ENCODE data around the gene SRGAP3. TPM values are rescaled to one million over a fixed set of nuclear protein-coding genes. Genes with fewer than 3 reads are reported as not detected.

SRGAP3 gene
- total and polyA plus RNA-seq, 10 of the 15 experiments (the other 5 are each of a cell fraction or from before 2014, with no cell fraction given): 0.32 to 1.7 (median 0.99) TPM

DNA sequence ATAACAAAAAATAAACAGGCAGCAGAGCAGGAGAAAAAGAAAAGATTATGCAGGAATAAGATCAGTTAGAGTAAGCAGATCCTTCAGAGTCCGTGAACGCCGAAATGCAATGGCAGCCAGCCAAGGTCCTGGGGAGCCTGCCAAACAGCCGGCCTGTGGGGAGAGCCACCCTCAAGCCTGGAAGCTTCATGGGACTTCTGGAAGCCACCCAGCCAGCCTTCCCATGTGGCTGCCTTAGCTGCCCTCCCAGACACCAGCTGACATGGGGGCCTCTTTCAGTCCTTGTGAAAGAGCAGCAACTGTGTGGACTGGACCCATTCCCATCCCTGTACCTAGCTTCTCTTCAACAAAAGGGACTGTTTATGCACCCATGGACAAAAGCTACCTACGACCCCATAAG is 221.3 kb downstream of the SRGAP3 start (continued):
- TF ChIP-seq, protein P1, sequence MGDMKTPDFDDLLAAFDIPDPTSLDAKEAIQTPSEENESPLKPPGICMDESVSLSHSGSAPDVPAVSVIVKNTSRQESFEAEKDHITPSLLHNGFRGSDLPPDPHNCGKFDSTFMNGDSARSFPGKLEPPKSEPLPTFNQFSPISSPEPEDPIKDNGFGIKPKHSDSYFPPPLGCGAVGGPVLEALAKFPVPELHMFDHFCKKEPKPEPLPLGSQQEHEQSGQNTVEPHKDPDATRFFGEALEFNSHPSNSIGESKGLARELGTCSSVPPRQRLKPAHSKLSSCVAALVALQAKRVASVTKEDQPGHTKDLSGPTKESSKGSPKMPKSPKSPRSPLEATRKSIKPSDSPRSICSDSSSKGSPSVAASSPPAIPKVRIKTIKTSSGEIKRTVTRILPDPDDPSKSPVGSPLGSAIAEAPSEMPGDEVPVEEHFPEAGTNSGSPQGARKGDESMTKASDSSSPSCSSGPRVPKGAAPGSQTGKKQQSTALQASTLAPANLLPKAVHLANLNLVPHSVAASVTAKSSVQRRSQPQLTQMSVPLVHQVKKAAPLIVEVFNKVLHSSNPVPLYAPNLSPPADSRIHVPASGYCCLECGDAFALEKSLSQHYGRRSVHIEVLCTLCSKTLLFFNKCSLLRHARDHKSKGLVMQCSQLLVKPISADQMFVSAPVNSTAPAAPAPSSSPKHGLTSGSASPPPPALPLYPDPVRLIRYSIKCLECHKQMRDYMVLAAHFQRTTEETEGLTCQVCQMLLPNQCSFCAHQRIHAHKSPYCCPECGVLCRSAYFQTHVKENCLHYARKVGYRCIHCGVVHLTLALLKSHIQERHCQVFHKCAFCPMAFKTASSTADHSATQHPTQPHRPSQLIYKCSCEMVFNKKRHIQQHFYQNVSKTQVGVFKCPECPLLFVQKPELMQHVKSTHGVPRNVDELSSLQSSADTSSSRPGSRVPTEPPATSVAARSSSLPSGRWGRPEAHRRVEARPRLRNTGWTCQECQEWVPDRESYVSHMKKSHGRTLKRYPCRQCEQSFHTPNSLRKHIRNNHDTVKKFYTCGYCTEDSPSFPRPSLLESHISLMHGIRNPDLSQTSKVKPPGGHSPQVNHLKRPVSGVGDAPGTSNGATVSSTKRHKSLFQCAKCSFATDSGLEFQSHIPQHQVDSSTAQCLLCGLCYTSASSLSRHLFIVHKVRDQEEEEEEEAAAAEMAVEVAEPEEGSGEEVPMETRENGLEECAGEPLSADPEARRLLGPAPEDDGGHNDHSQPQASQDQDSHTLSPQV (IDR thresholded peaks at IDR 0.05): no peak
- TF ChIP-seq, protein P2, sequence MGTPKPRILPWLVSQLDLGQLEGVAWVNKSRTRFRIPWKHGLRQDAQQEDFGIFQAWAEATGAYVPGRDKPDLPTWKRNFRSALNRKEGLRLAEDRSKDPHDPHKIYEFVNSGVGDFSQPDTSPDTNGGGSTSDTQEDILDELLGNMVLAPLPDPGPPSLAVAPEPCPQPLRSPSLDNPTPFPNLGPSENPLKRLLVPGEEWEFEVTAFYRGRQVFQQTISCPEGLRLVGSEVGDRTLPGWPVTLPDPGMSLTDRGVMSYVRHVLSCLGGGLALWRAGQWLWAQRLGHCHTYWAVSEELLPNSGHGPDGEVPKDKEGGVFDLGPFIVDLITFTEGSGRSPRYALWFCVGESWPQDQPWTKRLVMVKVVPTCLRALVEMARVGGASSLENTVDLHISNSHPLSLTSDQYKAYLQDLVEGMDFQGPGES (IDR thresholded peaks at IDR 0.05): no peak
- TF ChIP-seq SUPT20H (IDR thresholded peaks at IDR 0.05; ENCODE audit: borderline replicate concordance, control insufficient read depth, low read depth, low read length) (no peak), ZNF217 (IDR thresholded peaks at IDR 0.05) (no peak), SREBF2 (IDR thresholded peaks at IDR 0.05; ENCODE audit: low read length) (no peak)

DNA sequence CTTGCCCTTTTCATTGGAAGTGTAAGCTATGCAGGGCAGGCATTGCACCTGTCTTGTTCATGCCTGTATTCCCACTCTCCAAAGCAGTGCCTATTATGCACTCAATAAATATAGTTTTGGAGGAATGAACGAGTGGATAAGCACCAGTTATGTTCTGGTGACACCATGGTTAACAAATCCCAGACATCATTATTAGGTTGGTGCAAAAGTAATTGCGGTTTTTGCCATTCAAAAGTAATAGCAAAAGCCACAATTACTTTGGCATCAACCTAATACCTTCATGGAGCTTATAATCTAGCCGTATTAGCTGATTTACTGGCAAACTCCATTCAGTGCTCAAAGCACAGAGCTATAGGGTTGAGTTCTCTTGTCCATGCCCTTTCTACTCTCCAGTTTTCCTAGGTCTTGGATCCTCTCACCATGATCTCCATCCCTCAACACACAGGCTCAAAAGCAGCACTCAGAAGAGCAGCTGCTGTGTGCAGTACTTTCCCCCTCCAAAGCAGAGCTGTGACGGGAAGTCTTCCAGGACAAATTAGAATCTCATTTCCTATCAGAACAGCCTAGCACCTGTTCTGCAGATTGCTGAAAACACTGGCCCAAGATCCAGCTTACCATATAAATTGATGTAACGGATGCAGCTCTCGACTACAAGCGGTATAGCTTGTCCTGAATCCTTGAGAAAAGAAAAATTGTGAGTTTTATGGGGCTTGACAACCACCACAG is 223.0 kb downstream of the SRGAP3 start:
- Histone ChIP-seq H3K4me2 (ENCODE audit: control insufficient read depth, insufficient read depth) (no peak overlapping the region), H3K36me3 (ENCODE audit: control insufficient read depth in 2 of 2, insufficient read depth in 2 of 2, low read length in 1 of 2) (no peaks in the 10 kb centered on the region), H3K79me2 (ENCODE audit: control insufficient read depth, insufficient read depth, low read length) (no peaks in the 10 kb centered on the region), H3K27me3 (replicated peaks in 1 of 2; ENCODE audit: control insufficient read depth in 2 of 2, insufficient read depth in 2 of 2, low read length in 1 of 2) (peaks cover 0 to 3% of the 10 kb centered on the region in 2 experiments; a peak in 2 of 4 replicates), H3K9ac (ENCODE audit: control insufficient read depth, insufficient read depth, low read length) (no peak overlapping the region), H3K9me3 (replicated peaks; ENCODE audit: control insufficient read depth, insufficient read depth, low read length) (no peaks in the 10 kb centered on the region), H4K20me1 (ENCODE audit: control insufficient read depth, insufficient read depth) (no peaks in the 10 kb centered on the region), H3K4me1 (ENCODE audit: control insufficient read depth, insufficient read depth, low read length) (no peaks in the 10 kb centered on the region), H3K27ac (ENCODE audit: control insufficient read depth, insufficient read depth) (no peak overlapping the region), H3K4me3 (no peak overlapping the region), H2AFZ (ENCODE audit: control insufficient read depth, low read depth, low read length) (no peak overlapping the region)
- ChIA-PET POLR2A (interaction anchor here (0.5 kb wide), 1 partner anchor 38 kb away, joined by 7 read pairs; no protein-coding TSS in a partner anchor), SMC1A (ENCODE audit: uncharacterized antibody, unreplicated experiment) (interaction anchor here (0.6 to 1.5 kb wide), 2 partner anchors 14 to 362 kb away, joined by 3 to 6 read pairs; no protein-coding TSS in a partner anchor), CTCF (no interaction called here), RAD21 (ENCODE audit: unreplicated experiment) (no interaction called here)
- no peak for DNase-seq (ENCODE audit: low read depth, low spot score)
- 56% methylated on average over 7 of the region's 7 CpGs for WGBS (ENCODE audit: insufficient coverage, insufficient replicate concordance, low lambda C conversion rate, missing lambda C conversion rate)
- in situ Hi-C loops (cut with MboI): no loop called here
- ATAC-seq: no peak
- no peak for FAIRE-seq
- no TSS peak for BruUV-seq (replicated peaks)
- TF ChIP-seq FOXK2 (IDR thresholded peaks at IDR 0.05) (no peak), RB1 (IDR thresholded peaks at IDR 0.05; ENCODE audit: borderline replicate concordance) (no peak), SP1 (IDR thresholded peaks at IDR 0.05; ENCODE audit: low read depth, low read length) (no peak), PML (IDR thresholded peaks at IDR 0.05; ENCODE audit: low read length) (no peak), KLF5 (IDR thresholded peaks at IDR 0.05; ENCODE audit: partially characterized antibody) (no peak), NRF1 (conservative IDR thresholded peaks at IDR 0.05; ENCODE audit: low read depth, low read length) (no peak), GATAD2B (conservative IDR thresholded peaks at IDR 0.05; ENCODE audit: low read depth) (no peak), IKZF2 (IDR thresholded peaks at IDR 0.05) (no peak), CBX5 (IDR thresholded peaks at IDR 0.05; ENCODE audit: low read depth) (no peak)
- intact Hi-C loops (cut with micrococcal nuclease; ENCODE audit: unreplicated experiment): no loop called here
